HL-60 (cell line): ENCODE results near the gene LRRC4B.

Experiments used
- DNase-seq, 2 experiments: peaks; one replicate each; pipeline ENCODE4 v3.0.0-alpha.2; 2010 to 2020; ENCODE audit warnings: low read depth in 1 of 2, low spot score in 1 of 2
- H3K27ac ChIP-seq: fragments of 250-450 bp; sonication (Bioruptor Pico); replicated peaks from 2 replicates; pipeline ENCODE4 v1.5.1; 2020; ENCODE audit warnings: mild to moderate bottlenecking, moderate library complexity
- H3K27me3 ChIP-seq: fragments of 250-450 bp; sonication (Bioruptor Pico); 2 replicates; pipeline ENCODE4 v1.5.1; 2021; ENCODE audit warnings: mild to moderate bottlenecking, moderate library complexity; ENCODE audit not compliant: insufficient read depth, poor library complexity, severe bottlenecking
- H3K4me3 ChIP-seq: replicated peaks from 2 replicates; pipeline ENCODE4 v1.5.1; 2011; ENCODE audit warnings: mild to moderate bottlenecking, control low read depth, low read length; ENCODE audit not compliant: insufficient read depth
- CTCF ChIP-seq: IDR thresholded peaks from one replicate; pipeline ENCODE4 v1.5.1; 2011; ENCODE audit warnings: low read length, control low read depth, inconsistent platforms; ENCODE audit not compliant: insufficient read depth
- GABPA ChIP-seq: IDR thresholded peaks from 2 replicates; pipeline ENCODE4 v1.6.1; 2012; ENCODE audit warnings: low read depth
- POLR2AphosphoS5 ChIP-seq: IDR thresholded peaks from 2 replicates; pipeline ENCODE4 v1.6.1; 2012; ENCODE audit warnings: low read depth
- SPI1 ChIP-seq: IDR thresholded peaks from 2 replicates; pipeline ENCODE4 v1.6.1; 2012; ENCODE audit warnings: low read depth, mild to moderate bottlenecking, borderline replicate concordance
- TF ChIP-seq, protein P1 (sequence below): IDR thresholded peaks from 2 replicates; pipeline ENCODE4 v1.6.1; 2012; ENCODE audit warnings: low read depth; ENCODE audit not compliant: insufficient replicate concordance

LRRC4B gene

GRCh38 chr19:50568728-50569698 lies 778 bp upstream of the LRRC4B start:
- TF ChIP-seq CTCF = no peak
- TF ChIP-seq SPI1 = no peak
- TF ChIP-seq, protein P1, sequence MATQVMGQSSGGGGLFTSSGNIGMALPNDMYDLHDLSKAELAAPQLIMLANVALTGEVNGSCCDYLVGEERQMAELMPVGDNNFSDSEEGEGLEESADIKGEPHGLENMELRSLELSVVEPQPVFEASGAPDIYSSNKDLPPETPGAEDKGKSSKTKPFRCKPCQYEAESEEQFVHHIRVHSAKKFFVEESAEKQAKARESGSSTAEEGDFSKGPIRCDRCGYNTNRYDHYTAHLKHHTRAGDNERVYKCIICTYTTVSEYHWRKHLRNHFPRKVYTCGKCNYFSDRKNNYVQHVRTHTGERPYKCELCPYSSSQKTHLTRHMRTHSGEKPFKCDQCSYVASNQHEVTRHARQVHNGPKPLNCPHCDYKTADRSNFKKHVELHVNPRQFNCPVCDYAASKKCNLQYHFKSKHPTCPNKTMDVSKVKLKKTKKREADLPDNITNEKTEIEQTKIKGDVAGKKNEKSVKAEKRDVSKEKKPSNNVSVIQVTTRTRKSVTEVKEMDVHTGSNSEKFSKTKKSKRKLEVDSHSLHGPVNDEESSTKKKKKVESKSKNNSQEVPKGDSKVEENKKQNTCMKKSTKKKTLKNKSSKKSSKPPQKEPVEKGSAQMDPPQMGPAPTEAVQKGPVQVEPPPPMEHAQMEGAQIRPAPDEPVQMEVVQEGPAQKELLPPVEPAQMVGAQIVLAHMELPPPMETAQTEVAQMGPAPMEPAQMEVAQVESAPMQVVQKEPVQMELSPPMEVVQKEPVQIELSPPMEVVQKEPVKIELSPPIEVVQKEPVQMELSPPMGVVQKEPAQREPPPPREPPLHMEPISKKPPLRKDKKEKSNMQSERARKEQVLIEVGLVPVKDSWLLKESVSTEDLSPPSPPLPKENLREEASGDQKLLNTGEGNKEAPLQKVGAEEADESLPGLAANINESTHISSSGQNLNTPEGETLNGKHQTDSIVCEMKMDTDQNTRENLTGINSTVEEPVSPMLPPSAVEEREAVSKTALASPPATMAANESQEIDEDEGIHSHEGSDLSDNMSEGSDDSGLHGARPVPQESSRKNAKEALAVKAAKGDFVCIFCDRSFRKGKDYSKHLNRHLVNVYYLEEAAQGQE = no peak
- TF ChIP-seq POLR2AphosphoS5 = no peak
- TF ChIP-seq GABPA = no peak
- Histone ChIP-seq H3K4me3 (no peak overlapping the region), H3K27me3 (peaks cover 25% of the 10 kb centered on the region), H3K27ac (no peak overlapping the region)
- no peak for DNase-seq

DNA sequence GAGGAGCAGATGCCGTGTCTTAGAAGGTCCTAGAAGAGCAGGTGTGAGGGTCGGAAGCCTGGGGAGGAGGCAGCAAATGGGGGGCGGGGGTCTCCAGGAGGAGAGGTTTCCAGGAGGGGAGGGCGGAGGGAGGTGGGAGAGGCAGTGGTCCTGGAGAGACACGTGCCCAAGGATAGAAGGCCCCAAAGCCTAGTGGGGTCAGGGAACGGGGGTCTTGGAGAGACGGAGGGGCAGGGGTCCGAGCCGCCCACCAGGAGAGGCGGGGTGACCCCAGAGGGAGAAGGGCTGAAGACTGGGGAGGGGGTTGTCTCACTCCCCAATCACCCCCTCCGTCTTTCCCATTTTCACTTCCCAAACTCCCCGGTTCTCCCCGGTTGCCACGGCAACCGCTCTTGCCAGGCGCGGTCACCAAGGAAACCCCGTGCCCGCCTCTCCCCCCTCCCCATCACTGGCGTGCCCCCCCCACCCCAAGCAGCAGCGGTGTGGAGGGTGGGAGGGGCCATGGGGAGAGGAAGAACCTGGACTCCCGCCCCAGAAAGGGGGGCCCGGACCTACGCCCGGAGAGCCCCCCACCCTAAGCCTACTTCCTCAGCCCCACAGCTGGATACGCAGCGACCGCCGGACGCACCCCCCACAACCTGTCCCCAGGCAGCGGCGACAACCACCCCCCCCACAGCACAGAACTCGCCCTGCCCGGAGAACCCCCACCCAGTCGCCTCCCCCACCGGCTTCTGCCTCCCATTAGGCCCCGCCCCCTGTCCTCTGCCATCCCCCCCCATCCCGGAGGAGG lies 988 bp downstream of the LRRC4B start:
- H3K27me3 ChIP-seq = peaks cover 25% of the 10 kb centered on the region
- H3K4me3 ChIP-seq = no peak overlapping the region
- no peak for DNase-seq
- no peak overlapping the region for H3K27ac ChIP-seq
- no peak for TF ChIP-seq CTCF
- TF ChIP-seq SPI1 = no peak
- no peak for TF ChIP-seq POLR2AphosphoS5
- TF ChIP-seq GABPA = no peak
- TF ChIP-seq, protein P1 = no peak

DNA sequence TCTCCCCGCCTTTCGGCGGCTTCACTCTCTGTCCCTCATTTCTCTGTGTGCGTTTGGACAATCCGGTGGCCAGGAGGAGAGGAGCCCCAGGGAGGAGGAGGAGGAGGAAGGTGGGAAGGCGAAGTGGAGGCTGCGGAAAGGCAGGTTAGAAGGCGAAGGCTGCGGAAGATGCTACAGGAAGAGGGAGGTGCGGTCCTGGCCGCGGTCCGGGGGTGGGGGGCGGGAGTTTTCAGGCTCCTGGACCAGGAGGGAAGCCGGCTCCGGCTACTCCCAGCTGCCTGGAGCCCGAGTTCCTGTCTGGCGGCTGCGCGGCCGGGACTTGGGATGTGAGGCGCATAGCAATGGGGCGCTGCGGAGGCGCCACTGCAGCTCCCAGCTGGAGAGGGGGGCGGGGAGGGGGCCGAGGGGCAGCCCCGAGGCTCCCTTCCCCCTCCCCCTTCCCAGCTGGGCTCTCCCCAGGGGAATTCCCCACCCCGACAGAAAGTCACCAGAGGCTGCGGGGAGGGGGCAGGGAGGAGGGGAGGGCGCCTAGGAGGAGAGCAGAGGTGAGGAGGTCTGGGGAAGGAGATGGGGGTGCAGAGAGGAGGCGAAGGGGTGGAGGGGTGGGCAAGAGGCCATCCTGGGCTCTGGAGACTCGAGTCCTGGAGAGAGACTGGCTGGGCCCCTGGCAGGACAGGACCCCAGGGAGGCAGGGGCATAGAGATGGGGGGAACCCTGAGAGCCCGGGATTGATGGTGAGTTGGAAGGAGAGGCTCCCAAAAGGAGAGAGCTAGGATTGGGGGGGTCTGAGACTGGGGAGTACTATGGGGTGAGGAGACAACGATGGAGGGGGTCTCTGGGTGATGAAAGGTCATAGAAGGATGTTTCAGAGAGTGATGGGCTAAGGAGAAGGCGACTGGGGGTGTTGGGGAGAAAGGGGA lies 2.0 kb downstream of the LRRC4B start:
- no peak overlapping the region for H3K27ac ChIP-seq
- peaks cover 25% of the 10 kb centered on the region for H3K27me3 ChIP-seq
- TF ChIP-seq CTCF (no peak), GABPA (no peak)
- no peak for DNase-seq
- H3K4me3 ChIP-seq = no peak overlapping the region
